HG02623 (cell line): ENCODE measurements around the gene PDLIM4.
A peak's percentile ranks its signal among the peaks of the same experiment; 100 is the strongest.

ENCODE experiments used
- ATAC-seq: cut with Tn5 transposase; IDR thresholded peaks from one replicate; pipeline ENCODE4 v1.9.1; 2021; ENCODE audit warnings: moderate library complexity; ENCODE audit not compliant: unreplicated experiment

PDLIM4 gene

GRCh38 chr5:132253452-132254320, 3.8 kb upstream of the PDLIM4 start:
- ATAC-seq, result no peak

GRCh38 chr5:132254321-132254977, 3.0 kb upstream of the PDLIM4 start:
- no peak for ATAC-seq

- no peak for ATAC-seq
Observed at GRCh38 chr5:132256086-132256782, 1.3 kb upstream of the PDLIM4 start.

GRCh38 chr5:132256783-132257130, 739 bp upstream of the PDLIM4 start:
- no peak for ATAC-seq

GRCh38 chr5:132258102-132259068, 889 bp downstream of the PDLIM4 start:
- ATAC-seq, result no peak

- ATAC-seq, result no peak
Observed at GRCh38 chr5:132259069-132259851, 1.8 kb downstream of the PDLIM4 start.

GRCh38 chr5:132260051-132260450, 2.6 kb downstream of the PDLIM4 start:
- ATAC-seq, result no peak

GRCh38 chr5:132260714-132261551, 3.4 kb downstream of the PDLIM4 start:
- ATAC-seq, result peak; percentile 55

GRCh38 chr5:132261881-132262845, 4.7 kb downstream of the PDLIM4 start:
- no peak for ATAC-seq

- no peak for ATAC-seq
Observed at GRCh38 chr5:132262882-132263547, 5.5 kb downstream of the PDLIM4 start.

- no peak for ATAC-seq
Observed at GRCh38 chr5:132263548-132264261, 6.2 kb downstream of the PDLIM4 start.

GRCh38 chr5:132264546-132265335, 7.2 kb downstream of the PDLIM4 start:
- no peak for ATAC-seq

- no peak for ATAC-seq
Observed at GRCh38 chr5:132265336-132266030, 8.0 kb downstream of the PDLIM4 start.

GRCh38 chr5:132266031-132266835, 8.7 kb downstream of the PDLIM4 start:
- ATAC-seq, result no peak

- ATAC-seq, result no peak
Observed at GRCh38 chr5:132266836-132267160, 9.3 kb downstream of the PDLIM4 start.
